GM21737 (cell line): ENCODE measurements around the gene TM4SF4.

Experiments
- ATAC-seq: cut with Tn5 transposase; IDR thresholded peaks from one replicate; pipeline ENCODE4 v1.9.1; 2021; ENCODE audit warnings: mild to moderate bottlenecking, moderate library complexity; ENCODE audit not compliant: unreplicated experiment

The TM4SF4 gene

GRCh38 chr3:149542375-149543312 is 68.1 kb downstream of the TM4SF4 start:
- ATAC-seq = no peak

- ATAC-seq = no peak
Observed at GRCh38 chr3:149545049-149545448, 70.6 kb downstream of the TM4SF4 start.

- ATAC-seq = no peak
Observed at GRCh38 chr3:149547413-149547812, 72.9 kb downstream of the TM4SF4 start.

GRCh38 chr3:149547954-149548668 is 73.6 kb downstream of the TM4SF4 start:
- ATAC-seq = no peak

GRCh38 chr3:149548669-149549065 is 74.2 kb downstream of the TM4SF4 start:
- ATAC-seq = no peak

- ATAC-seq = no peak
Observed at GRCh38 chr3:149551500-149551899, 77.0 kb downstream of the TM4SF4 start.

- ATAC-seq = no peak
Observed at GRCh38 chr3:149552700-149553099, 78.2 kb downstream of the TM4SF4 start.
